ENCODE measurements around the gene TMEM183A.

DNA sequence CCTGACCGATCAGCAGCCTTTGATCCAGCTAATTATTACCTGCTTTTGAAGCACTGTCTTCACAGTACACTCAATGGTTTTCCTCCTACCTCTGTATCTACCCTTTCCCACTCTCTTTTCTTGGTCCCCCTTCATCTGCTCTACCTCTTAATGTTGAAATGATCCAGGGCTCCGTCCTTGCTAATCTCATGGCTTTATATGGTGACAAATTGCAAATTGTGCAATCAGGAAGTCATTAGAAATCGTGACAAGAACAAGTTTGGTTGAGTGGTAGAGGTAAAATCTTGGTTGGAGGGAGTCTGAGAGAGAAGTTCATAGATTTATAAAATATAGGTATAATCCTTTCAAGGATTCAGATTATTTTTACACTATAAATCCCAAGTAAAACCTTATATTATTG lies 30.5 kb upstream of the TMEM183A start:
- TF ChIP-seq POLR2AphosphoS5 (IDR thresholded peaks at IDR 0.05; ENCODE audit: low read depth, low read length) (no peak), TAF1 (IDR thresholded peaks at IDR 0.05; ENCODE audit: borderline replicate concordance, insufficient read depth, low read length) (no peak), SIN3A (IDR thresholded peaks at IDR 0.05; ENCODE audit: borderline replicate concordance, insufficient read depth, low read length) (no peak), FOXP2 (optimal IDR thresholded peaks at IDR 0.05; ENCODE audit: borderline replicate concordance, extremely low read depth, extremely low read length, insufficient read depth) (no peak)
- TF ChIP-seq, protein P1, sequence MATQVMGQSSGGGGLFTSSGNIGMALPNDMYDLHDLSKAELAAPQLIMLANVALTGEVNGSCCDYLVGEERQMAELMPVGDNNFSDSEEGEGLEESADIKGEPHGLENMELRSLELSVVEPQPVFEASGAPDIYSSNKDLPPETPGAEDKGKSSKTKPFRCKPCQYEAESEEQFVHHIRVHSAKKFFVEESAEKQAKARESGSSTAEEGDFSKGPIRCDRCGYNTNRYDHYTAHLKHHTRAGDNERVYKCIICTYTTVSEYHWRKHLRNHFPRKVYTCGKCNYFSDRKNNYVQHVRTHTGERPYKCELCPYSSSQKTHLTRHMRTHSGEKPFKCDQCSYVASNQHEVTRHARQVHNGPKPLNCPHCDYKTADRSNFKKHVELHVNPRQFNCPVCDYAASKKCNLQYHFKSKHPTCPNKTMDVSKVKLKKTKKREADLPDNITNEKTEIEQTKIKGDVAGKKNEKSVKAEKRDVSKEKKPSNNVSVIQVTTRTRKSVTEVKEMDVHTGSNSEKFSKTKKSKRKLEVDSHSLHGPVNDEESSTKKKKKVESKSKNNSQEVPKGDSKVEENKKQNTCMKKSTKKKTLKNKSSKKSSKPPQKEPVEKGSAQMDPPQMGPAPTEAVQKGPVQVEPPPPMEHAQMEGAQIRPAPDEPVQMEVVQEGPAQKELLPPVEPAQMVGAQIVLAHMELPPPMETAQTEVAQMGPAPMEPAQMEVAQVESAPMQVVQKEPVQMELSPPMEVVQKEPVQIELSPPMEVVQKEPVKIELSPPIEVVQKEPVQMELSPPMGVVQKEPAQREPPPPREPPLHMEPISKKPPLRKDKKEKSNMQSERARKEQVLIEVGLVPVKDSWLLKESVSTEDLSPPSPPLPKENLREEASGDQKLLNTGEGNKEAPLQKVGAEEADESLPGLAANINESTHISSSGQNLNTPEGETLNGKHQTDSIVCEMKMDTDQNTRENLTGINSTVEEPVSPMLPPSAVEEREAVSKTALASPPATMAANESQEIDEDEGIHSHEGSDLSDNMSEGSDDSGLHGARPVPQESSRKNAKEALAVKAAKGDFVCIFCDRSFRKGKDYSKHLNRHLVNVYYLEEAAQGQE (IDR thresholded peaks at IDR 0.05; ENCODE audit: insufficient read depth in 1 of 2, low read depth in 2 of 2, low read length in 2 of 2) = no peak

All from PFSK-1 (cell line).